SK-MEL-5 (cell line): Measurements from ENCODE around the gene ZNF175. TPM values are rescaled to one million over a fixed set of nuclear protein-coding genes. Genes with fewer than 3 reads are reported as not detected.
A peak's percentile ranks its signal among the peaks of the same experiment; 100 is the strongest.

Source experiments
- DNase-seq: peaks from one replicate; pipeline ENCODE4 v3.0.0-alpha.2; 2016; ENCODE audit warnings: low read depth, low spot score
- in situ Hi-C: cut with HindIII; loops from 2 replicates; pipeline ENCODE4 v1.10.0; 2016; ENCODE audit warnings: low sequenced_read_pairs, high pct_unique_total_duplicates, low pct_unique_long_range_greater_than_20kb
- polyA plus RNA-seq, 2 experiments: library from polyadenylated mRNA; depleted of rRNA; stranded (reverse); fragments of >200 nt; gene quantifications; 2 replicates each; pipeline ENCODE4 v1.2.3, GENCODE V29; 2015
- total RNA-seq: library from RNA; depleted of rRNA; stranded (reverse); fragments of >200 nt; shearing (Covaris generic); gene quantifications from 2 replicates; pipeline ENCODE4 v1.2.3, GENCODE V29; 2014; rRNA removed

The ZNF175 gene
- 3.0 and 4.7 TPM in 2 replicates for total RNA-seq
- polyA plus RNA-seq (2015; cell fraction: cytosol; rRNA removed): 3.7 and 4.3 TPM in 2 replicates
- polyA plus RNA-seq (2015; cell fraction: nucleus; rRNA removed): 13.7 and 17.5 TPM in 2 replicates

- peak; percentile 96 for DNase-seq
- in situ Hi-C loops: no loop called here
Measured at GRCh38 chr19:51570962-51571575, at the start of gene ZNF175. ZNF175 (plus strand) TSS chr19:51571283; CDS start chr19:51573330, 2,047 bp downstream.

GRCh38 chr19:51521357-51521756 lies 49.7 kb upstream of the ZNF175 start:
- in situ Hi-C loops: no loop called here

GRCh38 chr19:51521781-51522180 lies 49.3 kb upstream of the ZNF175 start:
- DNase-seq: no peak
- in situ Hi-C loops: no loop called here

More at GRCh38 chr19:51521357-51521756, 49.7 kb upstream of the ZNF175 start:
- no peak for DNase-seq

- in situ Hi-C loops: no loop called here
- DNase-seq: no peak
Measured at GRCh38 chr19:51524666-51525264, 46.3 kb upstream of the ZNF175 start.

GRCh38 chr19:51525651-51526050 lies 45.4 kb upstream of the ZNF175 start:
- in situ Hi-C loops: no loop called here

GRCh38 chr19:51529301-51529700 lies 41.8 kb upstream of the ZNF175 start:
- in situ Hi-C loops: no loop called here
- DNase-seq: no peak

More at GRCh38 chr19:51525651-51526050, 45.4 kb upstream of the ZNF175 start:
- peak; percentile 32 for DNase-seq

- in situ Hi-C loops: no loop called here
- DNase-seq: no peak
Measured at GRCh38 chr19:51530616-51531015, 40.5 kb upstream of the ZNF175 start.

- DNase-seq: no peak
- in situ Hi-C loops: no loop called here
Measured at GRCh38 chr19:51531349-51532315, 39.5 kb upstream of the ZNF175 start, which contains the start of gene SIGLEC6. SIGLEC6 (minus strand) TSS chr19:51531670; CDS start chr19:51531648, 22 bp downstream.

- no peak for DNase-seq
- in situ Hi-C loops: no loop called here
Measured at GRCh38 chr19:51535535-51535934, 35.5 kb upstream of the ZNF175 start.

- in situ Hi-C loops: no loop called here
- no peak for DNase-seq
Measured at GRCh38 chr19:51539821-51540366, 31.2 kb upstream of the ZNF175 start.

GRCh38 chr19:51541458-51542357 lies 29.4 kb upstream of the ZNF175 start:
- in situ Hi-C loops: no loop called here
- no peak for DNase-seq

- DNase-seq: no peak
- in situ Hi-C loops: no loop called here
Measured at GRCh38 chr19:51542699-51543098, 28.4 kb upstream of the ZNF175 start.

GRCh38 chr19:51544038-51544437 lies 27.0 kb upstream of the ZNF175 start:
- in situ Hi-C loops: no loop called here
- DNase-seq: no peak

GRCh38 chr19:51546107-51546649 lies 24.9 kb upstream of the ZNF175 start:
- in situ Hi-C loops: no loop called here

GRCh38 chr19:51546650-51547396 lies 24.3 kb upstream of the ZNF175 start:
- DNase-seq: no peak
- in situ Hi-C loops: no loop called here

More at GRCh38 chr19:51546107-51546649, 24.9 kb upstream of the ZNF175 start:
- DNase-seq: no peak
